Trophoblast cell (in vitro differentiated cells and primary cell): ENCODE data around the gene LDB2.

Source experiments
- DNase-seq, 2 donors: peaks; one replicate each; pipeline ENCODE4 v3.0.0-alpha.2; 2016
- H2AFZ ChIP-seq: 2 replicates; pipeline ENCODE4 v1.6.1; 2013; ENCODE audit warnings: low read length, moderate library complexity, mild to moderate bottlenecking; ENCODE audit not compliant: insufficient read depth, poor library complexity
- H2AK5ac ChIP-seq: 2 replicates; pipeline ENCODE4 v1.6.1; 2013; ENCODE audit warnings: mild to moderate bottlenecking, low read length
- H2BK120ac ChIP-seq: 2 replicates; pipeline ENCODE4 v1.6.1; 2013; ENCODE audit warnings: low read length, mild to moderate bottlenecking, moderate library complexity; ENCODE audit not compliant: insufficient read depth, poor library complexity
- H2BK12ac ChIP-seq: 2 replicates; pipeline ENCODE4 v1.6.1; 2013; ENCODE audit warnings: mild to moderate bottlenecking, low read length, moderate library complexity
- H2BK5ac ChIP-seq: 2 replicates; pipeline ENCODE4 v1.6.1; 2013; ENCODE audit warnings: low read length, low read depth, moderate library complexity, mild to moderate bottlenecking; ENCODE audit not compliant: poor library complexity
- H3K14ac ChIP-seq: 2 replicates; pipeline ENCODE4 v1.6.1; 2013; ENCODE audit warnings: mild to moderate bottlenecking, low read length
- H3K18ac ChIP-seq: 2 replicates; pipeline ENCODE4 v1.6.1; 2013; ENCODE audit warnings: mild to moderate bottlenecking, low read length
- H3K23ac ChIP-seq: 2 replicates; pipeline ENCODE4 v1.6.1; 2013; ENCODE audit warnings: low read length
- H3K27ac ChIP-seq: 2 replicates; pipeline ENCODE4 v1.5.1; 2013; ENCODE audit warnings: low read depth, mild to moderate bottlenecking, inconsistent platforms, low read length, moderate library complexity
- H3K27me3 ChIP-seq: 2 replicates; pipeline ENCODE4 v1.6.1; 2013; ENCODE audit warnings: inconsistent platforms, mild to moderate bottlenecking, low read length, moderate library complexity; ENCODE audit not compliant: insufficient read depth
- H3K36me3 ChIP-seq, 2 experiments: 1 replicate in 1 of 2; 2 replicates in 1 of 2; pipeline ENCODE4 v1.6.1; 2013; ENCODE audit warnings: low read length in 2 of 2, mild to moderate bottlenecking in 2 of 2, moderate library complexity in 1 of 2; ENCODE audit not compliant: insufficient read depth in 2 of 2, control insufficient read depth in 1 of 2
- H3K4ac ChIP-seq: 2 replicates; pipeline ENCODE4 v1.6.1; 2013; ENCODE audit warnings: low read depth, mild to moderate bottlenecking, low read length, moderate library complexity
- H3K4me1 ChIP-seq, 2 experiments: 1 replicate in 1 of 2; 2 replicates in 1 of 2; pipeline ENCODE4 v1.6.1; 2013; ENCODE audit warnings: low read length in 2 of 2, mild to moderate bottlenecking in 2 of 2, moderate library complexity in 1 of 2; ENCODE audit not compliant: insufficient read depth in 2 of 2, control insufficient read depth in 1 of 2
- H3K4me2 ChIP-seq: 2 replicates; pipeline ENCODE4 v1.6.1; 2013; ENCODE audit warnings: inconsistent platforms, mild to moderate bottlenecking, low read length, moderate library complexity
- H3K4me3 ChIP-seq: 2 replicates; pipeline ENCODE4 v1.5.1; 2013; ENCODE audit warnings: mild to moderate bottlenecking, low read depth, low read length, inconsistent platforms
- H3K79me1 ChIP-seq: one replicate; pipeline ENCODE4 v1.6.1; 2013; ENCODE audit warnings: low read length
- H3K79me2 ChIP-seq: 2 replicates; pipeline ENCODE4 v1.6.1; 2013; ENCODE audit warnings: low read length, mild to moderate bottlenecking; ENCODE audit not compliant: control insufficient read depth, insufficient read depth, poor library complexity
- H3K9ac ChIP-seq: 2 replicates; pipeline ENCODE4 v1.6.1; 2013; ENCODE audit warnings: mild to moderate bottlenecking, low read length
- H3K9me3 ChIP-seq: 2 replicates; pipeline ENCODE4 v1.6.1; 2013; ENCODE audit warnings: low read depth, mild to moderate bottlenecking, control low read depth, inconsistent platforms, low read length; ENCODE audit not compliant: insufficient read depth
- H4K12ac ChIP-seq: 2 replicates; pipeline ENCODE4 v1.6.1; 2013; ENCODE audit warnings: low read depth, mild to moderate bottlenecking, low read length, moderate library complexity
- H4K8ac ChIP-seq: 2 replicates; pipeline ENCODE4 v1.6.1; 2013; ENCODE audit warnings: low read depth, mild to moderate bottlenecking, low read length, moderate library complexity
- H4K91ac ChIP-seq: one replicate; pipeline ENCODE4 v1.6.1; 2013; ENCODE audit warnings: low read depth, mild to moderate bottlenecking, low read length, moderate library complexity
- WGBS: extraction: QIAGEN DNeasy Blood & Tissue Kit; methylation state at CpG from one replicate; pipeline ENCODE4 v1.1.7; 2013; ENCODE audit warnings: missing lambda C conversion rate; ENCODE audit not compliant: insufficient read length, insufficient coverage; ENCODE audit errors: extremely low coverage; 5-methylcytosine and 5-hydroxymethylcytosine counted together

Gene LDB2

GRCh38 chr4:16754104-16754503 lies 144.3 kb downstream of the LDB2 start:
- H3K4me2 ChIP-seq: no peak overlapping the region
- no peak overlapping the region for H4K12ac ChIP-seq
- H2AK5ac ChIP-seq: no peak overlapping the region
- WGBS: no CpG with 5 or more reads among the region's 2 CpGs
- peaks cover 2% of the 10 kb centered on the region for H3K9me3 ChIP-seq
- H3K36me3 ChIP-seq: no peaks in the 10 kb centered on the region
- H3K79me1 ChIP-seq: peaks cover 2% of the 10 kb centered on the region
- no peak overlapping the region for H3K27ac ChIP-seq
- no peak overlapping the region for H2BK5ac ChIP-seq
- H3K79me2 ChIP-seq: no peaks in the 10 kb centered on the region
- H3K14ac ChIP-seq: peak overlapping the region; percentile 40
- no peak overlapping the region for H4K91ac ChIP-seq
- H4K8ac ChIP-seq: no peak overlapping the region
- H3K9ac ChIP-seq: no peak overlapping the region
- H3K27me3 ChIP-seq: no peaks in the 10 kb centered on the region
- H3K4me3 ChIP-seq: no peak overlapping the region
- no peak overlapping the region for H2AFZ ChIP-seq
- no peak overlapping the region for H3K18ac ChIP-seq
- H2BK12ac ChIP-seq: no peak overlapping the region
- no peak for DNase-seq
- H3K4ac ChIP-seq: no peak overlapping the region
- H3K23ac ChIP-seq: no peak overlapping the region
- no peak overlapping the region for H2BK120ac ChIP-seq
- H3K4me1 ChIP-seq: peaks cover 0 to 8% of the 10 kb centered on the region in 2 experiments

GRCh38 chr4:16752150-16752549 lies 146.3 kb downstream of the LDB2 start:
- peaks cover 2% of the 10 kb centered on the region for H3K79me1 ChIP-seq
- H3K23ac ChIP-seq: no peak overlapping the region
- no peak overlapping the region for H3K27ac ChIP-seq
- no peak overlapping the region for H2AFZ ChIP-seq
- H3K4me2 ChIP-seq: no peak overlapping the region
- H3K4me3 ChIP-seq: no peak overlapping the region
- peaks cover 0 to 8% of the 10 kb centered on the region in 2 experiments for H3K4me1 ChIP-seq
- DNase-seq: peak in 1 of 2 donors; percentile 2
- H3K79me2 ChIP-seq: no peaks in the 10 kb centered on the region
- no peak overlapping the region for H4K8ac ChIP-seq
- H2BK120ac ChIP-seq: no peak overlapping the region
- no peak overlapping the region for H3K9ac ChIP-seq
- H3K27me3 ChIP-seq: no peaks in the 10 kb centered on the region
- peaks cover 2% of the 10 kb centered on the region for H3K9me3 ChIP-seq
- H4K91ac ChIP-seq: no peak overlapping the region
- H4K12ac ChIP-seq: no peak overlapping the region
- H3K18ac ChIP-seq: no peak overlapping the region
- H3K14ac ChIP-seq: no peak overlapping the region
- no peak overlapping the region for H2BK12ac ChIP-seq
- H3K4ac ChIP-seq: no peak overlapping the region
- H2BK5ac ChIP-seq: no peak overlapping the region
- no peaks in the 10 kb centered on the region for H3K36me3 ChIP-seq
- H2AK5ac ChIP-seq: no peak overlapping the region

GRCh38 chr4:16750882-16751642 lies 147.4 kb downstream of the LDB2 start:
- H3K36me3 ChIP-seq: no peaks in the 10 kb centered on the region
- no peak overlapping the region for H2BK120ac ChIP-seq

GRCh38 chr4:16750216-16750615 lies 148.2 kb downstream of the LDB2 start:
- Histone ChIP-seq H4K91ac (no peak overlapping the region), H3K4ac (no peak overlapping the region), H3K4me1 (peaks cover 0 to 4% of the 10 kb centered on the region in 2 experiments), H4K8ac (no peak overlapping the region), H3K36me3 (no peaks in the 10 kb centered on the region), H2BK5ac (no peak overlapping the region), H3K4me3 (no peak overlapping the region), H2BK12ac (no peak overlapping the region), H3K14ac (no peak overlapping the region), H3K27ac (no peak overlapping the region), H2BK120ac (no peak overlapping the region), H3K79me2 (no peaks in the 10 kb centered on the region), H2AFZ (no peak overlapping the region), H3K23ac (no peak overlapping the region), H2AK5ac (no peak overlapping the region), H3K79me1 (peaks cover 2% of the 10 kb centered on the region), H3K4me2 (no peak overlapping the region), H3K9me3 (peaks cover 2% of the 10 kb centered on the region), H3K9ac (no peak overlapping the region), H4K12ac (no peak overlapping the region), H3K18ac (no peak overlapping the region), H3K27me3 (no peaks in the 10 kb centered on the region)
- WGBS: no CpG with 5 or more reads among the region's 2 CpGs
- DNase-seq: no peak

More at GRCh38 chr4:16750882-16751642, 147.4 kb downstream of the LDB2 start:
- Histone ChIP-seq H2AK5ac (no peak overlapping the region), H3K4ac (no peak overlapping the region), H2AFZ (no peak overlapping the region), H3K4me2 (peak overlapping the region; percentile 50), H3K79me2 (no peaks in the 10 kb centered on the region), H4K12ac (no peak overlapping the region), H3K23ac (no peak overlapping the region), H3K27ac (no peak overlapping the region), H3K79me1 (peaks cover 2% of the 10 kb centered on the region), H3K9me3 (peaks cover 2% of the 10 kb centered on the region), H3K9ac (no peak overlapping the region), H3K14ac (no peak overlapping the region), H4K8ac (no peak overlapping the region), H3K4me3 (no peak overlapping the region), H3K27me3 (no peaks in the 10 kb centered on the region), H3K18ac (no peak overlapping the region), H2BK12ac (no peak overlapping the region), H3K4me1 (peaks cover 0 to 4% of the 10 kb centered on the region in 2 experiments), H2BK5ac (no peak overlapping the region), H4K91ac (no peak overlapping the region)
- WGBS: no CpG with 5 or more reads among the region's 8 CpGs
- DNase-seq: no peak
